MM.1S (cell line): ENCODE results near the gene TMEFF2.

ENCODE experiments used
- DNase-seq: peaks from one replicate; pipeline ENCODE4 v3.0.0-alpha.2; 2015
- H2AFZ ChIP-seq: fragments of 300-600 bp; sonication (generic); 2 replicates; pipeline ENCODE4 v1.6.0; 2016; ENCODE audit warnings: antibody characterized with exemption, low read length
- H3F3A ChIP-seq: fragments of 300-600 bp; sonication (generic); 2 replicates; pipeline ENCODE4 v1.6.1; 2016; ENCODE audit warnings: mild to moderate bottlenecking, antibody characterized with exemption, low read length, moderate library complexity, mixed read lengths; ENCODE audit not compliant: insufficient read depth
- H3K27ac ChIP-seq: fragments of 300-600 bp; sonication (generic); 2 replicates; pipeline ENCODE4 v1.5.1; 2016; ENCODE audit warnings: mild to moderate bottlenecking, low read length
- H3K27me3 ChIP-seq: fragments of 300-600 bp; sonication (generic); replicated peaks from 2 replicates; pipeline ENCODE4 v1.6.0; 2016; ENCODE audit warnings: low read length; ENCODE audit not compliant: insufficient read depth
- H3K36me3 ChIP-seq: fragments of 300-600 bp; sonication (generic); replicated peaks from 2 replicates; pipeline ENCODE4 v1.6.1; 2016; ENCODE audit warnings: mild to moderate bottlenecking, low read length, mixed read lengths; ENCODE audit not compliant: insufficient read depth
- H3K4me1 ChIP-seq: fragments of 300-600 bp; sonication (generic); 2 replicates; pipeline ENCODE4 v1.6.1; 2016; ENCODE audit warnings: low read length, mixed read lengths
- H3K4me2 ChIP-seq: fragments of 300-600 bp; sonication (generic); 2 replicates; pipeline ENCODE4 v1.6.0; 2016; ENCODE audit warnings: low read depth, low read length
- H3K4me3 ChIP-seq: fragments of 300-600 bp; sonication (generic); 2 replicates; pipeline ENCODE4 v1.5.1; 2016; ENCODE audit warnings: low read length, mixed read lengths
- H3K79me2 ChIP-seq: fragments of 300-600 bp; sonication (generic); 2 replicates; pipeline ENCODE4 v1.6.1; 2016; ENCODE audit warnings: mixed run types, low read length, mixed read lengths
- H3K9ac ChIP-seq: fragments of 300-600 bp; sonication (generic); 2 replicates; pipeline ENCODE4 v1.6.1; 2016; ENCODE audit warnings: low read length, mixed read lengths
- H3K9me2 ChIP-seq: fragments of 300-600 bp; sonication (generic); replicated peaks from 2 replicates; pipeline ENCODE4 v1.6.1; 2016; ENCODE audit warnings: mild to moderate bottlenecking, low read length, mixed read lengths; ENCODE audit not compliant: insufficient read depth
- H3K9me3 ChIP-seq: fragments of 300-600 bp; sonication (generic); replicated peaks from 2 replicates; pipeline ENCODE4 v1.6.1; 2016; ENCODE audit warnings: mild to moderate bottlenecking, low read length, mixed read lengths; ENCODE audit not compliant: insufficient read depth
- H4K20me1 ChIP-seq: fragments of 300-600 bp; sonication (generic); 2 replicates; pipeline ENCODE4 v1.6.1; 2016; ENCODE audit warnings: mild to moderate bottlenecking, low read length, moderate library complexity, mixed read lengths; ENCODE audit not compliant: insufficient read depth
- CTCF ChIP-seq: fragments of 300-600 bp; sonication (generic); IDR thresholded peaks from 2 replicates; pipeline ENCODE4 v1.5.1; 2016; ENCODE audit warnings: antibody characterized with exemption, low read length, mixed read lengths
- EZH2 ChIP-seq: fragments of 300-600 bp; sonication (generic); optimal IDR thresholded peaks from 2 replicates; pipeline ENCODE3; 2017; ENCODE audit warnings: low read depth, mild to moderate bottlenecking, antibody characterized with exemption, low read length, mixed read lengths
- EZH2phosphoT487 ChIP-seq: fragments of 300-600 bp; sonication (generic); IDR thresholded peaks from 2 replicates; pipeline ENCODE4 v1.6.1; 2018; ENCODE audit warnings: antibody characterized with exemption, low read length

The TMEFF2 gene

DNA sequence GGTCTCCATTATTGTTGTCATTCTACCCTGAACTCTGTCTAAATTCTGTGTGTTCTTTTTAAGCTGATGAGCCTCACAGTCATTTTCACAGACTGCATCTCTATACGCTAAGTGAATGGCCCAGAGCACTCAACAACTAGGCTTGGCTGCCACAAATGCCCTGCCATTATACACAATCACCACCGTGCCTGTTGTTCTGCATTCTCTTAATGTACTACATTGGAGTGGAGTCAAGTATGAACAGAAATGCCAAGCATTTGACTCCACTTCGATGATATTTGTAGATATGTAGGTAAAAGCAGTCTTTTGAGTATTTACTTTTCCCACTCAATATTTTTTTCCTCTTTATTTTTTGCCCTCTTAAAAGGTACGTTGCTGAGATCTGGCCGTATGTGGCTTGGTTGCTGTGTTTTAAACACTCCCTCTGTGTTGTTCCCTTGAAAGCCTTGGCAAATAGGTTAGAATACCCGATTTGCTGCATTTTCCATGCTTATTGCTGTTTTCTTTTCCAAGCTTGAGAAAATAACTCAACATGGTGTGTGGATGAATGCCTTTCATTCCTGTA, 36.2 kb upstream of the TMEFF2 start:
- H3K79me2 ChIP-seq: no peaks in the 10 kb centered on the region
- DNase-seq: no peak
- no peaks in the 10 kb centered on the region for H3K9me2 ChIP-seq
- no peak overlapping the region for H3K9ac ChIP-seq
- TF ChIP-seq CTCF: no peak
- TF ChIP-seq EZH2: no peak
- no peak for TF ChIP-seq EZH2phosphoT487
- H3K27ac ChIP-seq: no peak overlapping the region
- no peaks in the 10 kb centered on the region for H3K36me3 ChIP-seq
- H3K27me3 ChIP-seq: no peaks in the 10 kb centered on the region
- no peaks in the 10 kb centered on the region for H3K9me3 ChIP-seq
- no peaks in the 10 kb centered on the region for H4K20me1 ChIP-seq
- H3K4me3 ChIP-seq: no peak overlapping the region
- H3K4me1 ChIP-seq: no peaks in the 10 kb centered on the region
- no peak overlapping the region for H2AFZ ChIP-seq
- no peak overlapping the region for H3K4me2 ChIP-seq
- H3F3A ChIP-seq: no peaks in the 10 kb centered on the region

DNA sequence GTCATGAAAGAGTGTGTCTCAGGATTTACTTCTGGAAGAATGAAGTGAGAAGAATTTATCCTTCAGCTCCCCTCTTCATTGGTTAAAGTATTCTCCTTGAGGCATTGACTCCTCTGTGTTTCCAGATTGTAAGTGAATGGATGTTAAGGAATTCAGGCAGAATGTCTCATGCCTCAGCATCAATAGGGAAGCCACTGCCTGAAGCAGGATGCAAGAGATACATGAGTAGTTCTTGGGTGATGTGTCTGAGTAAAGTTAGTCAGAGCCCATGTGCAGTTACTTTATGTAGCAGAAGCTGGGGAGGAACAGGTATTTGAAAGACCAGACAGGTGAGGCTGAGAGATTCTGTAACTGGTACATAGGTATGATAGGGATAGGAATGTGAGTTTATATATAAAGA, 34.0 kb upstream of the TMEFF2 start:
- TF ChIP-seq EZH2: no peak
- TF ChIP-seq EZH2phosphoT487: no peak
- no peak for TF ChIP-seq CTCF
- no peaks in the 10 kb centered on the region for H3K9me3 ChIP-seq
- H3K9ac ChIP-seq: no peak overlapping the region
- H3K79me2 ChIP-seq: no peaks in the 10 kb centered on the region
- no peak for DNase-seq
- H3K27me3 ChIP-seq: no peaks in the 10 kb centered on the region
- H3K4me2 ChIP-seq: no peak overlapping the region
- no peak overlapping the region for H3K27ac ChIP-seq
- no peaks in the 10 kb centered on the region for H3K9me2 ChIP-seq
- H3K36me3 ChIP-seq: no peaks in the 10 kb centered on the region
- no peaks in the 10 kb centered on the region for H3K4me1 ChIP-seq
- no peak overlapping the region for H2AFZ ChIP-seq
- no peak overlapping the region for H3K4me3 ChIP-seq
- H4K20me1 ChIP-seq: no peaks in the 10 kb centered on the region
- H3F3A ChIP-seq: no peaks in the 10 kb centered on the region

DNA sequence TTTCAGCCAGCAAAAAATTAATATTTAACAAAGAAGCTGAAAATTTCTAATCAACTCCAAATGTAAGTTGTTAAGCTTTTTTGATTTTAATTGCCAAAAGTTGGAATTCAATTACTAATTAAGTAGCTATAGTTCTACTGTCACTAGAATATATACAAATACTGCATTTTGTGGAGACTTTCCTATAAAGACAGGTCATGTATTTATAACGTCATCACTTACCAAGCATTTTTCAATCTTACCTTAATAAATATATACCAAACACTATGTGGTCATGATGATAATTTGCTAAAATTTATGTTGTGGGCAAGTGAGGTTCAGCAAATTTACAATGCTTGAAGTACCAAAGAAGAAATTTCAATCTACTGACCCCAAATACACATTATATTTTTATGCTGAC, 24.2 kb upstream of the TMEFF2 start:
- H3K27ac ChIP-seq: no peak overlapping the region
- H3K9ac ChIP-seq: no peak overlapping the region
- H3K9me2 ChIP-seq: no peaks in the 10 kb centered on the region
- DNase-seq: no peak
- no peaks in the 10 kb centered on the region for H3K27me3 ChIP-seq
- no peaks in the 10 kb centered on the region for H3K9me3 ChIP-seq
- no peak overlapping the region for H3K4me2 ChIP-seq
- H3K4me3 ChIP-seq: no peak overlapping the region
- no peaks in the 10 kb centered on the region for H3F3A ChIP-seq
- no peak for TF ChIP-seq CTCF
- TF ChIP-seq EZH2: no peak
- TF ChIP-seq EZH2phosphoT487: no peak
- H3K79me2 ChIP-seq: no peaks in the 10 kb centered on the region
- H4K20me1 ChIP-seq: no peaks in the 10 kb centered on the region; the same call in 1 of the 2 replicates
- no peaks in the 10 kb centered on the region for H3K36me3 ChIP-seq
- H3K4me1 ChIP-seq: no peaks in the 10 kb centered on the region
- H2AFZ ChIP-seq: no peak overlapping the region
